Upper lobe of left lung (tissue), 4 donors: Measurements from ENCODE around the gene TAOK3.

ENCODE experiments used
- CTCF ChIP-seq, 6 experiments: fragments of 450-650 bp in 4 of 6; fragments of 200-600 bp in 2 of 6; sonication (generic) in 2 of 6; IDR thresholded peaks; one replicate each; pipeline ENCODE4 v1.5.1; 2016 to 2019; ENCODE audit warnings: antibody characterized with exemption in 6 of 6
- EP300 ChIP-seq, 4 donors: sonication (generic); formaldehyde crosslinking; IDR thresholded peaks; one replicate each; pipeline ENCODE4 v1.5.1; 2017; ENCODE audit warnings: antibody characterized with exemption in 4 of 4, control low read depth in 2 of 4
- POLR2A ChIP-seq, 4 donors: fragments of 450-650 bp; IDR thresholded peaks; one replicate each; pipeline ENCODE4 v1.5.1; 2016 to 2017; ENCODE audit warnings: antibody characterized with exemption in 4 of 4, mild to moderate bottlenecking in 2 of 4
- POLR2AphosphoS5 ChIP-seq, 2 donors: sonication (generic); formaldehyde crosslinking; IDR thresholded peaks; one replicate each; pipeline ENCODE4 v1.5.1; 2017; ENCODE audit warnings: antibody characterized with exemption in 2 of 2

- no peak for TF ChIP-seq POLR2A (IDR thresholded peaks at IDR 0.05)
- TF ChIP-seq CTCF (IDR thresholded peaks at IDR 0.05), result peak in 4 of 6 experiments; percentile 15 to 83 (median 52)
- TF ChIP-seq POLR2AphosphoS5 (IDR thresholded peaks at IDR 0.05), result no peak
- TF ChIP-seq EP300 (IDR thresholded peaks at IDR 0.05), result no peak
These were observed 251.9 kb downstream of the TAOK3 start for GRCh38 chr12:118120579-118121363.
